Measurements from ENCODE around the gene SLC29A1. TPM values are rescaled to one million over a fixed set of nuclear protein-coding genes. Genes with fewer than 3 reads are reported as not detected.

SLC29A1 gene
- total and polyA plus RNA-seq, 9 of the 15 experiments (the other 6 are each of a cell fraction or from before 2014, with no cell fraction given) = 18.9 to 170 (median 57.7) TPM

DNA sequence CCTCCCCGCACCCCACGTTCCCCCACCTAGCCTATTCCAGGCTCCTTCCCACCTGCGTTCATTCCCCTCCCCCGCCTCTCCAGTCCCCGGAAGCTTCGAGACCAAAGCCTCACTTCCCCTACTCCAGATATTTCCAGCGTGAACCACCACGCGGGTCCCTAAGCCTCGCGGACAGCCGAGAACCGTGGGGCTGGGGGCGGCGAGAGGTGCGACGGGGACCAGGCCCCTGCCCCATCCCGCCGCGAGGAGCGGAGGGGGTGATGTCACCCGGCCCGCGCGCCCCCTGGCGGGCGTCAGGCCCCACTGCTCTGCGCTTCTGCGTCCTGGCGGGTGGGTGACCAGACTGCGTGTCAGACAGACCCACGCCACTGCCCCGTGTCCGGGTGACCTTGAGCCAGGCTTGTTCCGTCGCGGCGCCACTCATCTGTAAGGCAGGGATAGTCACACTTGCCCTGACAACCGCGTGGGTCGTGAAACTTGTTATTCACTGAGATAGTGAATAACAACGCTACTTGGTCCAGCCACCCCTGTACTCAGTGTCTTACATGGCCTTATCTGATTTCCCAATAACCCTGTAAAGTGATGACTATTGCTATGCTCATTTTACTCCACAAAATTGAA is 14.5 kb downstream of the SLC29A1 start (continued):
- TF ChIP-seq SMAD3 (CRISPR knock-in tag; conservative IDR thresholded peaks at IDR 0.05) (no peak), MTA1 (IDR thresholded peaks at IDR 0.05; ENCODE audit: borderline replicate concordance) (peak; percentile 83), TAF9B (IDR thresholded peaks at IDR 0.05; ENCODE audit: partially characterized antibody) (no peak), RNF2 (IDR thresholded peaks at IDR 0.05) (peak; percentile 30; the same call in 1 of the 2 replicates), CCNT2 (IDR thresholded peaks at IDR 0.05; ENCODE audit: borderline replicate concordance, extremely low read depth, insufficient read length, low read depth, low read length) (peak; percentile 97), TOE1 (IDR thresholded peaks at IDR 0.05; ENCODE audit: borderline replicate concordance) (peak; percentile 80), TOE1 (CRISPR knock-in tag; IDR thresholded peaks at IDR 0.05; ENCODE audit: borderline replicate concordance, low read depth) (no peak), PHTF2 (CRISPR knock-in tag; IDR thresholded peaks at IDR 0.05) (no peak), BACH1 (tag; IDR thresholded peaks at IDR 0.05) (peak; percentile 37; the same call in 1 of the 2 replicates), ZNF184 (CRISPR knock-in tag; IDR thresholded peaks at IDR 0.05) (no peak), CEBPB (tag; IDR thresholded peaks at IDR 0.05) (peak; percentile 74), FOXA1 (IDR thresholded peaks at IDR 0.05; ENCODE audit: borderline replicate concordance) (no peak), ELF4 (CRISPR knock-in tag; IDR thresholded peaks at IDR 0.05) (0 out of 2 replicates have a peak, but pooled peaks have one; percentile 22), THRAP3 (IDR thresholded peaks at IDR 0.05; ENCODE audit: borderline replicate concordance) (no peak; the same call in 1 of the 2 replicates), RB1 (IDR thresholded peaks at IDR 0.05; ENCODE audit: low read depth) (peak; percentile 94)
- TF ChIP-seq, protein P1, sequence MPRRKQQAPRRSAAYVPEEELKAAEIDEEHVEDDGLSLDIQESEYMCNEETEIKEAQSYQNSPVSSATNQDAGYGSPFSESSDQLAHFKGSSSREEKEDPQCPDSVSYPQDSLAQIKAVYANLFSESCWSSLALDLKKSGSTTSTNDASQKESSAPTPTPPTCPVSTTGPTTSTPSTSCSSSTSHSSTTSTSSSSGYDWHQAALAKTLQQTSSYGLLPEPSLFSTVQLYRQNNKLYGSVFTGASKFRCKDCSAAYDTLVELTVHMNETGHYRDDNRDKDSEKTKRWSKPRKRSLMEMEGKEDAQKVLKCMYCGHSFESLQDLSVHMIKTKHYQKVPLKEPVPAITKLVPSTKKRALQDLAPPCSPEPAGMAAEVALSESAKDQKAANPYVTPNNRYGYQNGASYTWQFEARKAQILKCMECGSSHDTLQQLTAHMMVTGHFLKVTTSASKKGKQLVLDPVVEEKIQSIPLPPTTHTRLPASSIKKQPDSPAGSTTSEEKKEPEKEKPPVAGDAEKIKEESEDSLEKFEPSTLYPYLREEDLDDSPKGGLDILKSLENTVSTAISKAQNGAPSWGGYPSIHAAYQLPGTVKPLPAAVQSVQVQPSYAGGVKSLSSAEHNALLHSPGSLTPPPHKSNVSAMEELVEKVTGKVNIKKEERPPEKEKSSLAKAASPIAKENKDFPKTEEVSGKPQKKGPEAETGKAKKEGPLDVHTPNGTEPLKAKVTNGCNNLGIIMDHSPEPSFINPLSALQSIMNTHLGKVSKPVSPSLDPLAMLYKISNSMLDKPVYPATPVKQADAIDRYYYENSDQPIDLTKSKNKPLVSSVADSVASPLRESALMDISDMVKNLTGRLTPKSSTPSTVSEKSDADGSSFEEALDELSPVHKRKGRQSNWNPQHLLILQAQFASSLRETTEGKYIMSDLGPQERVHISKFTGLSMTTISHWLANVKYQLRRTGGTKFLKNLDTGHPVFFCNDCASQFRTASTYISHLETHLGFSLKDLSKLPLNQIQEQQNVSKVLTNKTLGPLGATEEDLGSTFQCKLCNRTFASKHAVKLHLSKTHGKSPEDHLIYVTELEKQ (CRISPR knock-in tag; IDR thresholded peaks at IDR 0.05) = no peak
- TF ChIP-seq, protein P2, sequence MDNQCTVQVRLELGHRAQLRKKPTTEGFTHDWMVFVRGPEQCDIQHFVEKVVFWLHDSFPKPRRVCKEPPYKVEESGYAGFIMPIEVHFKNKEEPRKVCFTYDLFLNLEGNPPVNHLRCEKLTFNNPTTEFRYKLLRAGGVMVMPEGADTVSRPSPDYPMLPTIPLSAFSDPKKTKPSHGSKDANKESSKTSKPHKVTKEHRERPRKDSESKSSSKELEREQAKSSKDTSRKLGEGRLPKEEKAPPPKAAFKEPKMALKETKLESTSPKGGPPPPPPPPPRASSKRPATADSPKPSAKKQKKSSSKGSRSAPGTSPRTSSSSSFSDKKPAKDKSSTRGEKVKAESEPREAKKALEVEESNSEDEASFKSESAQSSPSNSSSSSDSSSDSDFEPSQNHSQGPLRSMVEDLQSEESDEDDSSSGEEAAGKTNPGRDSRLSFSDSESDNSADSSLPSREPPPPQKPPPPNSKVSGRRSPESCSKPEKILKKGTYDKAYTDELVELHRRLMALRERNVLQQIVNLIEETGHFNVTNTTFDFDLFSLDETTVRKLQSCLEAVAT (IDR thresholded peaks at IDR 0.05) = no peak
- TF ChIP-seq, protein P3, sequence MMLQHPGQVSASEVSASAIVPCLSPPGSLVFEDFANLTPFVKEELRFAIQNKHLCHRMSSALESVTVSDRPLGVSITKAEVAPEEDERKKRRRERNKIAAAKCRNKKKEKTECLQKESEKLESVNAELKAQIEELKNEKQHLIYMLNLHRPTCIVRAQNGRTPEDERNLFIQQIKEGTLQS (IDR thresholded peaks at IDR 0.05) = peak; percentile 99
- TF ChIP-seq, protein P3 (CRISPR knock-in tag; conservative IDR thresholded peaks at IDR 0.05) = peak; percentile 100
